Fibroblast of the aortic adventitia (primary cell): ENCODE results near the gene CD93. TPM values are rescaled to one million over a fixed set of nuclear protein-coding genes. Genes with fewer than 3 reads are reported as not detected.

Source experiments
- DNase-seq: peaks from one replicate; pipeline ENCODE4 v3.0.0-alpha.2; 2010; ENCODE audit warnings: low read depth
- H3K4me3 ChIP-seq: 2 replicates; pipeline ENCODE4 v1.5.1; 2011; ENCODE audit warnings: low read depth, mild to moderate bottlenecking, control low read depth, low read length, moderate library complexity
- total RNA-seq: library from RNA; depleted of rRNA; stranded (reverse); fragments of >200 nt; gene quantifications from 2 replicates; pipeline ENCODE4 v1.2.3, GENCODE V29; 2012; ENCODE audit warnings: low replicate concordance
- TF ChIP-seq, protein P1 (sequence below): IDR thresholded peaks from 2 replicates; pipeline ENCODE4 v1.5.1; 2011; ENCODE audit warnings: mild to moderate bottlenecking, low read length, control low read depth, inconsistent platforms; ENCODE audit not compliant: insufficient read depth

The CD93 gene
- total RNA-seq, 1 donor, result 0.27 TPM

DNA sequence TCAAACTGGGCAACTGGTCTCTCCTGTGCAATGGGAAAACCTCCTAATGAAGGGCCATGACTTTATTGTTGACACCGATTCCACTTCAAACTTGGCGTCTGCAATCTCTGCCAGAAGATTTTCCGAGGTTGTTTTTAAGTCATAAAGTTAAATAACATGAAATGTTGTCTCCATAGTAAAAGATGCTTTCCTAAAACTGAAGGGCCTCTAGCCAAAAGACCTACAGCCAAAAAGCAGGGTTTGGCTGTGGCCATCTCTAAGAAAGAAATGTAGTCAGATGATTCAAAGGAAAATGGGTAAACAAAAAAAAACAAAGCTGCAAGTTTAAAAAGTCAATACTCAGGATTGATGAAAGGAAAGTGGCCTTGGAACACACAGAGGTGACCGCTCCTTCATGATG lies 14.1 kb downstream of the CD93 start:
- TF ChIP-seq, protein P1, sequence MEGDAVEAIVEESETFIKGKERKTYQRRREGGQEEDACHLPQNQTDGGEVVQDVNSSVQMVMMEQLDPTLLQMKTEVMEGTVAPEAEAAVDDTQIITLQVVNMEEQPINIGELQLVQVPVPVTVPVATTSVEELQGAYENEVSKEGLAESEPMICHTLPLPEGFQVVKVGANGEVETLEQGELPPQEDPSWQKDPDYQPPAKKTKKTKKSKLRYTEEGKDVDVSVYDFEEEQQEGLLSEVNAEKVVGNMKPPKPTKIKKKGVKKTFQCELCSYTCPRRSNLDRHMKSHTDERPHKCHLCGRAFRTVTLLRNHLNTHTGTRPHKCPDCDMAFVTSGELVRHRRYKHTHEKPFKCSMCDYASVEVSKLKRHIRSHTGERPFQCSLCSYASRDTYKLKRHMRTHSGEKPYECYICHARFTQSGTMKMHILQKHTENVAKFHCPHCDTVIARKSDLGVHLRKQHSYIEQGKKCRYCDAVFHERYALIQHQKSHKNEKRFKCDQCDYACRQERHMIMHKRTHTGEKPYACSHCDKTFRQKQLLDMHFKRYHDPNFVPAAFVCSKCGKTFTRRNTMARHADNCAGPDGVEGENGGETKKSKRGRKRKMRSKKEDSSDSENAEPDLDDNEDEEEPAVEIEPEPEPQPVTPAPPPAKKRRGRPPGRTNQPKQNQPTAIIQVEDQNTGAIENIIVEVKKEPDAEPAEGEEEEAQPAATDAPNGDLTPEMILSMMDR, result no peak
- DNase-seq, result no peak
- H3K4me3 ChIP-seq, result no peak overlapping the region

DNA sequence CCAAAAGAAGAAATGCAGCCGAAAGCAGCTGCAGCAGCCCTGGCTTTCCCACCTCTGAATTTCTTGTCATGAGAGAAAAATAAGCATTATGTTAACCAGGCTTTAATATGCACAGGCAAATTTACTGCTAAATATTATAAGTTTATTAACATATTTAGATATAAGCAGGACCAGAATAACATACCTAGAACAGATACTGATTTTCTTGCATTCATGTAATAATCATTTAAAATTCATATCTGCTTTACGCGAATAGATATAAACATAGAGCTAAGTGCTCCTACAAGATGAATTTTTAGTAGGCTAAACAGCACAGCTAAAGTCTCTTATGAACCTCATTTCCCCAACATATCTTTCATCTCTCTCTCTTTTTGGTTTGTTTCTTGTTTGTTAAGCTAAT lies 14.7 kb downstream of the CD93 start:
- H3K4me3 ChIP-seq, result no peak overlapping the region
- DNase-seq, result no peak
- TF ChIP-seq, protein P1, result no peak

DNA sequence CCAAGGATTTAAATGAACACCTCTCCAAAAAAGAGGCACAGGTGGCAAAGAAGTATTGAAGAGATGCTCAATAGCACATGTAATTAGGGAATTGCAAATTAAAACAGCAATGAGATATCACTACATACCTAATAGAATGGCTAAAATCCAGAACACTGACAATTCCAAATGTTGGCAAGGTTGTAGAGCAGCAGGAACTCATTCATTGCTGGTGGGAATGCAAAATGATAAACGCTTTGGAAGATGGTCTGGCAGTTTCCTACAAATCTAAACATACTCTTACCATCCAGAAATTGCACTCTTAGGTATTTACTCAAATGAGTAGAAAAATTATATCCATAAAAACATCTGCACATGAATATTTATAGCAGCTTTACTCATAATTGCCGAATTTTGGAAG lies 17.0 kb downstream of the CD93 start:
- TF ChIP-seq, protein P1, result no peak
- no peak overlapping the region for H3K4me3 ChIP-seq
- DNase-seq, result no peak

DNA sequence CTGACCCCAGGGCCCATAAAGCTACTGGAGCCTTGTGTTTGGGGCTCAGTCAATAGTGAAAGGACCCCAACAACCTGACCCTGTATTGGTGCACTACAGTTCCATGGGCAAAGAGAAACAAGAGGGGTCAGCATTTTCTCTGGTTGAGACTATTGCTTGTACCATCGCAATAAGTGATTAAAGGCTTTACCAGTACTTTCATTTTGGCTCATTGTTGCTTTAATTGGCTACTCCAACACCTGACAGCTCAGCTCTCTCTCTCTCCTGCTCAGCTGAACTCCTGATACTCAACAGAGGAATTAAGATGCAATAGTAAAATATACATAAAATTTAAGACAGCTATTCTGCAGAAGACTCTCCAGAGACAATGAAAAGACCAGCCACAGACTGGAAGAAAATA lies 17.8 kb downstream of the CD93 start:
- H3K4me3 ChIP-seq, result no peak overlapping the region
- no peak for DNase-seq
- TF ChIP-seq, protein P1, result no peak

- TF ChIP-seq, protein P1, result no peak
- DNase-seq, result no peak
- no peak overlapping the region for H3K4me3 ChIP-seq
Measured at GRCh38 chr20:23066772-23067171, 19.4 kb downstream of the CD93 start.

GRCh38 chr20:23065266-23066201 lies 20.6 kb downstream of the CD93 start:
- DNase-seq, result no peak
- no peak overlapping the region for H3K4me3 ChIP-seq
- TF ChIP-seq, protein P1, result no peak
